Bronchial epithelial cell (primary cell): Measurements from ENCODE around the gene KANK3. TPM values are rescaled to one million over a fixed set of nuclear protein-coding genes. Genes with fewer than 3 reads are reported as not detected.
"Not testable (repeated sequence)": the region's sequence is repeated elsewhere in the genome, so short reads cannot be mapped to it uniquely, and the experiment has no call there.

Source experiments
- DNase-seq: peaks from one replicate; pipeline ENCODE4 v3.0.0-alpha.2; 2010; ENCODE audit warnings: low read depth
- FAIRE-seq: peaks from 2 replicates; lab custom pipeline; 2011; peaks lifted over from hg19 to GRCh38; lab: Jason Lieb, UNC
- H3K27me3 ChIP-seq: 2 replicates; pipeline ENCODE4 v1.5.1; 2011; ENCODE audit warnings: low read length; ENCODE audit not compliant: control insufficient read depth, insufficient read depth
- H3K36me3 ChIP-seq: 2 replicates; pipeline ENCODE4 v1.5.1; 2011; ENCODE audit warnings: low read length; ENCODE audit not compliant: control insufficient read depth, insufficient read depth
- H3K4me3 ChIP-seq: 2 replicates; pipeline ENCODE4 v1.5.1; 2011; ENCODE audit warnings: mild to moderate bottlenecking, low read depth, low read length, control low read depth
- total RNA-seq: library from RNA; depleted of rRNA; stranded (reverse); fragments of >200 nt; gene quantifications from 2 replicates; pipeline ENCODE4 v1.2.1, GENCODE V29; 2014
- TF ChIP-seq, protein P1 (sequence below): IDR thresholded peaks from 2 replicates; pipeline ENCODE4 v1.5.1; 2011; ENCODE audit warnings: mild to moderate bottlenecking, moderate library complexity, low read length, control low read depth, inconsistent platforms; ENCODE audit not compliant: insufficient read depth, severe bottlenecking

KANK3 gene
- total RNA-seq, 1 donor from 2014 or later: 2.4 TPM

GRCh38 chr19:8319807-8320520 lies 23.1 kb downstream of the KANK3 start:
- Histone ChIP-seq H3K36me3 (peaks cover 12% of the 10 kb centered on the region), H3K27me3 (no peaks in the 10 kb centered on the region), H3K4me3 (peak overlapping the region; percentile 77)
- DNase-seq: no peak
- TF ChIP-seq, protein P1, sequence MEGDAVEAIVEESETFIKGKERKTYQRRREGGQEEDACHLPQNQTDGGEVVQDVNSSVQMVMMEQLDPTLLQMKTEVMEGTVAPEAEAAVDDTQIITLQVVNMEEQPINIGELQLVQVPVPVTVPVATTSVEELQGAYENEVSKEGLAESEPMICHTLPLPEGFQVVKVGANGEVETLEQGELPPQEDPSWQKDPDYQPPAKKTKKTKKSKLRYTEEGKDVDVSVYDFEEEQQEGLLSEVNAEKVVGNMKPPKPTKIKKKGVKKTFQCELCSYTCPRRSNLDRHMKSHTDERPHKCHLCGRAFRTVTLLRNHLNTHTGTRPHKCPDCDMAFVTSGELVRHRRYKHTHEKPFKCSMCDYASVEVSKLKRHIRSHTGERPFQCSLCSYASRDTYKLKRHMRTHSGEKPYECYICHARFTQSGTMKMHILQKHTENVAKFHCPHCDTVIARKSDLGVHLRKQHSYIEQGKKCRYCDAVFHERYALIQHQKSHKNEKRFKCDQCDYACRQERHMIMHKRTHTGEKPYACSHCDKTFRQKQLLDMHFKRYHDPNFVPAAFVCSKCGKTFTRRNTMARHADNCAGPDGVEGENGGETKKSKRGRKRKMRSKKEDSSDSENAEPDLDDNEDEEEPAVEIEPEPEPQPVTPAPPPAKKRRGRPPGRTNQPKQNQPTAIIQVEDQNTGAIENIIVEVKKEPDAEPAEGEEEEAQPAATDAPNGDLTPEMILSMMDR: no peak
- no peak for FAIRE-seq

- not testable (repeated sequence) for FAIRE-seq
- H3K36me3 ChIP-seq: peaks cover 13% of the 10 kb centered on the region
Observed at GRCh38 chr19:8318835-8319234, 24.2 kb downstream of the KANK3 start.

DNA sequence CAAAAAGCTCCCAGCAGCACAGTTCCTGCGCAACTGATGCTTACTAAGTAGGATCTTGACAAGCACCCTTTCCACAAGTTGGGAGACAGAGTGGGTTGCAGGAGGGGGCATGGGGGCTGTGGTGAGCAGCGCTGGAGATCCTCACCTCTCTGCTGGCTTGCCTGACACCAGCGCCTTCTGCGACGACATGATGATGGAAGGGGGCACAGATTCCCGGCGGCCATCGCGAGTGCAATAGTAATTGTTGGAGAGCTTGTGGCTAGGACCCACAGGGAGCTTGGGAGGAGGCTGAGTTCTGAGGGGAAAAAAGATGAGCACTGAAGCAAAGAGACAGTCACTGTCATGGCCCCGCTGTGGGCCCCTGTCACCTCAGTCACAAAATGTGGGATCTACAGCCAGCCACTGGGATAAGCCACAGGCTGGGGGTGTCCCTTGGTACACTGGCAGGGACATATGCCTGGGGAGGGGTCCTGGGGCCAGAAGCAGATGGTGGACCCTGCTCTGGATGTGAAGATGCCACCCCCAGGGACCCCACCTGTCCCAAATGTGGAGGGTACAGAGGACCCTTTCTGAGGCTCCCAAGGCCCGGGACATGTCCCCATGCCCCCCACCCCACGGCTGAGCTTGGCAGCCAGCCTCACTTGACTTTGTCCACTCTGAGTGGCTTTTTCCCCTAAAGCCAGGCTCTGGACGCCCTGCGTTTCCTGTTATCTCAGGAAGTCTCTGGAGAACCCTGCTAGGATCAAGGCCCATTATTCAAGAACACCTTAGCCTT lies 26.5 kb downstream of the KANK3 start:
- H3K36me3 ChIP-seq: peaks cover 6% of the 10 kb centered on the region
- H3K4me3 ChIP-seq: no peak overlapping the region
- FAIRE-seq (no peak), DNase-seq (no peak)
- H3K27me3 ChIP-seq: no peaks in the 10 kb centered on the region
- TF ChIP-seq, protein P1: no peak

More at GRCh38 chr19:8318835-8319234, 24.2 kb downstream of the KANK3 start:
- not testable (repeated sequence) for H3K4me3 ChIP-seq, H3K27me3 ChIP-seq, DNase-seq

DNA sequence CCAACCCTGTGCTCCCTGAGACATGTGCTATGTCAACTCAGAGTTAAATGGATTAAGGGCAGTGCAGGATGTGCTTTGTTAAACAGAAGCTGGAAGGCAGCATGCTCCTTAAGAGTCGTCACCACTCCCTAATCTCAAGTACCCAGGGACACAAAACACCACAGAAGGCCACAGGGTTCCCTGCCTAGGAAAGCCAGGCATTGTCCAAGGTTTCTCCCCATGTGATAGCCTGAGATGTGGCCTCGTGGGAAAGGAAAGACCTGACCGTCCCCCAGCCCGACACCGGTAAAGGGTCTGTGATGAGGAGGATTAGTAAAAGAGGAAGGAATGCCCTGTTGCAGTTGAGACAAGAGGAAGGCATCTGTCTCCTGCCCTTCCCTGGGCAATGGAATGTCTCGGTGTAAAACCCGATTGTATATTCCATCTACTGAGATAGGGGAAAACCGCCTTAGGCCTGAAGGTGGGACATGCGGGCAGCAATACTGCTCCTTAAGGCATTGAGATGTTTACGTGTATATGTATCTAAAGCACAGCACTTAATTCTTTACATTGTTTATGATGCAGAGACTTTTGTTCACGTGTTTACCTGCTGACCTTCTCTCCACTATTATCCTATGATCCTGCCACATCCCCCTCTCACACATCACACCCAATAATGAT lies 28.0 kb downstream of the KANK3 start:
- H3K36me3 ChIP-seq, H3K27me3 ChIP-seq, FAIRE-seq, DNase-seq, H3K4me3 ChIP-seq: not testable (repeated sequence)

- FAIRE-seq (no peak), DNase-seq (no peak)
- no peaks in the 10 kb centered on the region for H3K27me3 ChIP-seq
- H3K36me3 ChIP-seq: peaks cover 10% of the 10 kb centered on the region
- TF ChIP-seq, protein P1: no peak
- no peak overlapping the region for H3K4me3 ChIP-seq
Observed at GRCh38 chr19:8311461-8312260, 31.4 kb downstream of the KANK3 start.

DNA sequence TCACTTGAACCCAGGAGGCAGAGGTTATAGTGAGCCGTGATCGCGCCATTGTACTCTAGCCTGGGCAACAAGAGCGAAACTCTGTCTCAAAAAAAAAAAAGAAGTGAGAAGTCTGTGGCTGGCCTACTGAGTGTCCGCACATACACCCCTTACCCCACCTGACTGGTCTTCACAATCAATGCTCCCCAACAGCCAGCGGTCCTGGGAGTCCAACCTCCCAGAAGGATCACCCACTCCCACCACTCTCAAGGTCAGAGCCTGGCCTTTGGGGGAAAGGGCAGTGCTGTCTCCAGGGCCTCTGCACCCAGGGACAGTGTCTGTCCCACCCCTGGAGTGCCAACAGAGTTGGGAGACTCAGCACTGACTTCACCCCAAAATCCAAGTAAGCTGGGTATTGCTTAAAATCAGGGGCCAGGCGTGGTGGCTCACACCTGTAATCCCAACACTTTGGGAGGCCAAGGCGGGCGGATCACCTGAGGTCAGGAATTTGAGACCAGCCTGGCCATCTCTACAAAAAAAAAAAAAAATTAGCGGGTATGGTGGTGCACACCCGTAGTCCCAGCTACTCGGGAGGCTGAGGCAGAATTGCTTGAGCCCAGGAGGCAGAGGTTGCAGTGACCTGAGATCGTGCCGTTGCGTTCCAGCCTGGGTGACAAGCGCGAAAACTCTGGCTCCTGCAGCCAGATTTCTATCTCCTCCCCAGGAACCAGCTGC lies 32.6 kb downstream of the KANK3 start:
- no peak overlapping the region for H3K4me3 ChIP-seq
- peaks cover 10% of the 10 kb centered on the region for H3K36me3 ChIP-seq
- TF ChIP-seq, protein P1: no peak
- no peak for FAIRE-seq
- DNase-seq: no peak
- H3K27me3 ChIP-seq: no peaks in the 10 kb centered on the region
